ENCODE measurements around the gene DHCR7. TPM values are rescaled to one million over a fixed set of nuclear protein-coding genes. Genes with fewer than 3 reads are reported as not detected.

Gene DHCR7
- total RNA-seq, 1 donor from 2014 or later = 208 TPM

- Mint-ChIP-seq H3K27ac (ENCODE audit: unreplicated experiment) (no peak overlapping the region), H3K4me3 (no peak overlapping the region), H3K4me1 (peaks cover 13% of the 10 kb centered on the region), H3K36me3 (ENCODE audit: low read depth) (peaks cover 37% of the 10 kb centered on the region), H3K9me3 (peaks cover 5% of the 10 kb centered on the region), H3K27me3 (ENCODE audit: low read depth) (no peaks in the 10 kb centered on the region)
- TF ChIP-seq, protein P1, sequence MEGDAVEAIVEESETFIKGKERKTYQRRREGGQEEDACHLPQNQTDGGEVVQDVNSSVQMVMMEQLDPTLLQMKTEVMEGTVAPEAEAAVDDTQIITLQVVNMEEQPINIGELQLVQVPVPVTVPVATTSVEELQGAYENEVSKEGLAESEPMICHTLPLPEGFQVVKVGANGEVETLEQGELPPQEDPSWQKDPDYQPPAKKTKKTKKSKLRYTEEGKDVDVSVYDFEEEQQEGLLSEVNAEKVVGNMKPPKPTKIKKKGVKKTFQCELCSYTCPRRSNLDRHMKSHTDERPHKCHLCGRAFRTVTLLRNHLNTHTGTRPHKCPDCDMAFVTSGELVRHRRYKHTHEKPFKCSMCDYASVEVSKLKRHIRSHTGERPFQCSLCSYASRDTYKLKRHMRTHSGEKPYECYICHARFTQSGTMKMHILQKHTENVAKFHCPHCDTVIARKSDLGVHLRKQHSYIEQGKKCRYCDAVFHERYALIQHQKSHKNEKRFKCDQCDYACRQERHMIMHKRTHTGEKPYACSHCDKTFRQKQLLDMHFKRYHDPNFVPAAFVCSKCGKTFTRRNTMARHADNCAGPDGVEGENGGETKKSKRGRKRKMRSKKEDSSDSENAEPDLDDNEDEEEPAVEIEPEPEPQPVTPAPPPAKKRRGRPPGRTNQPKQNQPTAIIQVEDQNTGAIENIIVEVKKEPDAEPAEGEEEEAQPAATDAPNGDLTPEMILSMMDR (conservative IDR thresholded peaks at IDR 0.05) = no peak
- no peak for DNase-seq (ENCODE audit: low read depth, low spot score)
Measured at GRCh38 chr11:71485466-71485865, 37.3 kb upstream of the DHCR7 start.

DNA sequence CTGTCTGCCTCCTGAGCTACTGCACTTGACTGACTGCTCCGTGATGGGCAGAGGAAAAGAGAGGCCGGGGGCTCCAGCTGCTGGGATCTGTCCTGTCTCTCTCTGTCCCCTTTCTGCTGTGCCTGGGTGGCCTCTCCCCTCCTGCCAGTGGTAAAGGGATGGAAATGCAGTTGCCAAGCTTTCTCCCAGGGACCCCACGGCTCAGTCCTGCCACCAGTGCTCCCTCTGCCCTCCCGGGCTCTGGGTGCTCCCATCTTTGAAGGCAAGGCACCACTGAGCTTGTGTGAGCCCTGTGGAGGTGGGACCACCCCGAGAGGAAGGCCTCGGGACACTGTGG lies 36.8 kb upstream of the DHCR7 start:
- Mint-ChIP-seq H3K36me3 (ENCODE audit: low read depth) (peaks cover 37% of the 10 kb centered on the region), H3K4me3 (no peak overlapping the region), H3K9me3 (peaks cover 5% of the 10 kb centered on the region), H3K27ac (ENCODE audit: unreplicated experiment) (no peak overlapping the region), H3K4me1 (peaks cover 13% of the 10 kb centered on the region), H3K27me3 (ENCODE audit: low read depth) (no peaks in the 10 kb centered on the region)
- TF ChIP-seq, protein P1 (conservative IDR thresholded peaks at IDR 0.05) = no peak
- no peak for DNase-seq (ENCODE audit: low read depth, low spot score)

DNA sequence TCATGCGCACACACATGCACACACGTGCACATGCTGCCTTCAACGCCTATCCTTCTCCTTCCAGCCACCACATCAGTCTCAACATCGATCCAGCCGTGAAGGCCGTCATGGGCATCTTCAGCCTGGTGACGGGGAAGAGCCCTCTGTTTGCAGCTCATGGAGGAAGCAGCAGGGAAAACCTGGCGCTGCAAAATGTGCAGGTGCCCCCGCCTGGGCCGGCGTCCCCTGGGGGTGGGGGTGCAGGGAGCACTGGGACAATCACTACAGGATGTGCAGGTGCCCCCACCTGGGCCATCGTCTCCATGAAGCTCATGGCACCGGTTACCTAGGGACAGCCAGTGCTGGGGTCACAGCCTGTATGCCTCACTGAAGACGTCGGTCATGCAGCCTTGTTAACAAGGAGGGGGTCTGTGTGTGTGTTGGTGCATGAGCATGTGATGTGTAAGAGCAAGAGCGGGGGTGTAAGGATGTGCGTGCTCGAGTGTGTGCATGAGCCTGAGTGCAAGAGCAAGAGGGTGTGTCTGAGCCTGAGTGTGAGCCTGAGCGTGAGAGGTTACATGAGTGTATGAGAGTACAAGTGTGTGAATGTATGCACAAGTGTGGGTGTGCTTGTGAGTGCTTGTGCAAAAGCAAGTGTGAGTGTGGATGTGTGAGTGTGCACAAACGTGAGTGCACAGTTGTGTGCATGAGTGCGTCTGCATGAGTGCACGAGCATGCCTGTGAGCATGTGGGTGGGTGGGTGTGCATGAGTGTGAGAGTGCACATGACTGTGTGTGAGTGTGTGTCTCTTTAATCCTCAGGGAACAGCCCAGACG lies 36.3 kb upstream of the DHCR7 start:
- TF ChIP-seq, protein P1 (conservative IDR thresholded peaks at IDR 0.05) = no peak
- no peaks in the 10 kb centered on the region for H3K27me3 Mint-ChIP-seq (ENCODE audit: low read depth)
- H3K4me3 Mint-ChIP-seq = no peak overlapping the region
- DNase-seq (ENCODE audit: low read depth, low spot score) = no peak
- peaks cover 13% of the 10 kb centered on the region for H3K4me1 Mint-ChIP-seq
- H3K9me3 Mint-ChIP-seq = peaks cover 5% of the 10 kb centered on the region
- H3K36me3 Mint-ChIP-seq (ENCODE audit: low read depth) = peaks cover 37% of the 10 kb centered on the region
- H3K27ac Mint-ChIP-seq (ENCODE audit: unreplicated experiment) = peak overlapping the region; percentile 15

DNA sequence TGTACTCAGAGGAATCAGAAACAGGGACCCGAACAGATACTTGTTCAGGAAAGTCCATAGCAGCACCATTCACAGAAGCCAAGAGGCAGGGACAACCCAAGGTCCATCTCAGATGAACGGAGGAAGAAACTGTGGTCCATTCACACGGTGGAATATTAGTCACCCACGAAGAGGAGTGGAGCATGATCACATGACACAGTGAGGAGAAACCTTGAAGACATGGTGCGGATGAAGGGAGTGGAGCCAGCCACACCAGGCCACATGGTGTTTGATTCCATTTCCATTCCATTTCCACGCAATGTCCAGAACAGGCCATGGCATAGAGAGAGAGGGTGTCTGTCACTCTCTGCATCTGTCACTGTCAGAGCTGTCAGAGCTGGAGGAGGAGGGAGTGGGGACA lies 35.5 kb upstream of the DHCR7 start:
- Mint-ChIP-seq H3K27ac (ENCODE audit: unreplicated experiment) (no peak overlapping the region), H3K27me3 (ENCODE audit: low read depth) (no peaks in the 10 kb centered on the region), H3K9me3 (peaks cover 5% of the 10 kb centered on the region), H3K4me1 (peaks cover 10% of the 10 kb centered on the region), H3K36me3 (ENCODE audit: low read depth) (peaks cover 37% of the 10 kb centered on the region), H3K4me3 (no peak overlapping the region)
- DNase-seq (ENCODE audit: low read depth, low spot score) = no peak
- TF ChIP-seq, protein P1 (conservative IDR thresholded peaks at IDR 0.05) = no peak

DNA sequence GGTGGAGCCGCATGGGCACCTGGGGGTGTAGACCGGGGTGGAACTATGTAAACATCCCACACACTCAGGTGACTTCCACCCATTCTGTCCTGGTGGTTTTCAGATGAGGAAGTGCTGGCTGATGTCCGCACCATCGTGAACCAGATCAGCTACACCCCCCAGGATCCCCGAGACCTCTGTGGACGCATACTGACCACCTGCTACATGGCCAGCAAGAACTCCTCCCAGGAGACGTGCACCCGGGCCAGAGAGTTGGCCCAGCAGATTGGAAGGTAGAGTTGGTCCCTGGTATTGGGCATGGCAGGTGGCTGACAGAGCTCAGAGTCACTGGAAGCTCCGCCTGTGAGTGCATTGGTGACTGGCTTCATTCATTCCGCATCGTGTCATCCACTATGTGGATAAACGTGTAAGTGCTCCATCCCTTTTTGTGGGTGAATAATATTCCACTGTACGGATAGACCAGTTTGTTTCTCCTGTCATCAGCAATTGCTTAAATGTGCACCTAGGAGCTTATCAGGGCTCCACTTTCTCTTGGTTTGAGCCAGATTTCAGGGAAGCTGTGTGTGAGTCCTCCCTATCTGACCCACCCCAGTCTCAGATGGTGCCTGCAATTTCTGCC lies 34.7 kb upstream of the DHCR7 start:
- no peak for DNase-seq (ENCODE audit: low read depth, low spot score)
- Mint-ChIP-seq H3K27ac (ENCODE audit: unreplicated experiment) (no peak overlapping the region), H3K4me1 (peaks cover 3% of the 10 kb centered on the region), H3K9me3 (peaks cover 5% of the 10 kb centered on the region), H3K36me3 (ENCODE audit: low read depth) (peaks cover 35% of the 10 kb centered on the region), H3K27me3 (ENCODE audit: low read depth) (no peaks in the 10 kb centered on the region), H3K4me3 (no peak overlapping the region)
- TF ChIP-seq, protein P1 (conservative IDR thresholded peaks at IDR 0.05) = no peak
